Measurements from ENCODE around the gene WNT8A. TPM values are rescaled to one million over a fixed set of nuclear protein-coding genes. Genes with fewer than 3 reads are reported as not detected.

The WNT8A gene
- total RNA-seq, 1 experiment from 2014 or later: not detected

DNA sequence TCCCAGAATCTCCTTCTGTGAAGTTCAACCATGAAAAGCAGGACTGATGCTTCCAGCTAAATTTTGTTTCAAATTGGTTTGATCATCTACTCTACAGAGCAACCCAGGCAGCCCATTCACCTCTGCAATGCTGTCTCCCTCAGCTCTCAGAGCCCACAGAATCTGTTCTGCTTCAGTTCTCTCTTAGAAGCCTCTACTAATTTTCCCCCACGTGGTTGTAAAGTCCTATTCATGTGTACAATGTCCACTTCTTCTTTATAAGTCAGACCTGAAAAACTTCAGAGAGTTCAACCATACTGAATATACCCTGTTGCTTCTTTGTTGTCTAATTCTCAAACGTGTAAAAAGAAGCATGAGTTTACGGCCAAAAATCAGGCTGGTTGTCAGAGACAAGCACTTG lies 29.6 kb upstream of the WNT8A start:
- no TSS peak for BruUV-seq (replicated peaks)
- Histone ChIP-seq H3K4me1 (no peaks in the 10 kb centered on the region), H3K9me3 (no peaks in the 10 kb centered on the region), H3K36me3 (ENCODE audit: control insufficient read depth, insufficient read depth, low read length) (no peaks in the 10 kb centered on the region), H3K27me3 (replicated peaks; ENCODE audit: control insufficient read depth, insufficient read depth, low read length) (no peaks in the 10 kb centered on the region), H3K4me3 (ENCODE audit: low read depth, low read length) (no peak overlapping the region)
- intact Hi-C loops (cut with micrococcal nuclease; ENCODE audit: unreplicated experiment): no loop called here
- no peaks in the 10 kb centered on the region for H3K9me3 Mint-ChIP-seq (ENCODE audit: unreplicated experiment)
- ChIA-PET POLR2A (no interaction called here), CTCF (interaction anchor here (0.9 to 1.6 kb wide), 3 partner anchors 10 to 23 kb away, joined by 3 to 5 read pairs (median 4); no protein-coding TSS in a partner anchor)
- H3K36me3 Mint-ChIP-seq (ENCODE audit: insufficient read depth, unreplicated experiment): no peaks in the 10 kb centered on the region
- peaks cover 11% of the 10 kb centered on the region for H3K4me1 Mint-ChIP-seq (ENCODE audit: low read depth, unreplicated experiment)
- no peak for DNase-seq
- no peaks in the 10 kb centered on the region for H3K27me3 Mint-ChIP-seq (ENCODE audit: insufficient read depth, unreplicated experiment)
- H3K27ac Mint-ChIP-seq (ENCODE audit: unreplicated experiment): no peak overlapping the region
- TF ChIP-seq, protein P1, sequence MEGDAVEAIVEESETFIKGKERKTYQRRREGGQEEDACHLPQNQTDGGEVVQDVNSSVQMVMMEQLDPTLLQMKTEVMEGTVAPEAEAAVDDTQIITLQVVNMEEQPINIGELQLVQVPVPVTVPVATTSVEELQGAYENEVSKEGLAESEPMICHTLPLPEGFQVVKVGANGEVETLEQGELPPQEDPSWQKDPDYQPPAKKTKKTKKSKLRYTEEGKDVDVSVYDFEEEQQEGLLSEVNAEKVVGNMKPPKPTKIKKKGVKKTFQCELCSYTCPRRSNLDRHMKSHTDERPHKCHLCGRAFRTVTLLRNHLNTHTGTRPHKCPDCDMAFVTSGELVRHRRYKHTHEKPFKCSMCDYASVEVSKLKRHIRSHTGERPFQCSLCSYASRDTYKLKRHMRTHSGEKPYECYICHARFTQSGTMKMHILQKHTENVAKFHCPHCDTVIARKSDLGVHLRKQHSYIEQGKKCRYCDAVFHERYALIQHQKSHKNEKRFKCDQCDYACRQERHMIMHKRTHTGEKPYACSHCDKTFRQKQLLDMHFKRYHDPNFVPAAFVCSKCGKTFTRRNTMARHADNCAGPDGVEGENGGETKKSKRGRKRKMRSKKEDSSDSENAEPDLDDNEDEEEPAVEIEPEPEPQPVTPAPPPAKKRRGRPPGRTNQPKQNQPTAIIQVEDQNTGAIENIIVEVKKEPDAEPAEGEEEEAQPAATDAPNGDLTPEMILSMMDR (IDR thresholded peaks at IDR 0.05; ENCODE audit: insufficient read depth in 1 of 2, low read depth in 1 of 2, low read length in 1 of 2, severe bottlenecking in 1 of 2, unreplicated experiment in 1 of 2): no peak
- no peak overlapping the region for H3K4me3 Mint-ChIP-seq (ENCODE audit: unreplicated experiment)

DNA sequence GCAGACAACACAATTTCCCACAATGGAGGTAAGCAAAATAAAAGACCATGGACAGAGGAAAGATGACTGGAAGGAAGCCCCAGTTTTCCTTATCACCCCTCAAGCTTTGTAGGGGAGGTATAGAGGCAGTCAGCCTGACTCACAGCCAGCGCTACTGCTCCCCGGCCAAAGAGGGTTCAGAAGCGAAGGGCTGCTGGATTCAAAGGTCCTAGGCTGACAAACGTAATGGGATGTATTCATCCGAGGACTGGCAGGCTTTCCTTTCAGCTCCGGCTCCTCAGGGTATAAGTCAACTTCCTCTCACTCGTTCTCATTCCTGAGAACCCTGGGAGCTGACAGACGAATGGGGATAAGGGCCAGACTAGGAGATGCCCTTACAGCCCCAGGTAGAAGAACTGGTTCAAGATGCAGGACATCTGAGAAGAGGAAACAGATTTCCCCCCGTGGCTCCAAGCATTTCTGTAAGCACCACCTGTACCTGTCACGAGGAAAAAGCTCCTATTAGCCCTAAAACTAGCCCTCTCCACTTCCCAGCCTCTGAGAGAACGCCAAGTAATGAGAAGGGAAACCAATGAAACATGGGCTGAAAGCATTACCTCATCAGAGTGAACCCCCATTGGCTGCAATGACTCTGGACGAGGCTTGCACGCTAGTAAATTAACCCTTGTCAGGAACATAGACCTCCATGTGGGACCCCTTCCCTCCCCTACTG lies 28.8 kb upstream of the WNT8A start:
- intact Hi-C loops (cut with micrococcal nuclease; ENCODE audit: unreplicated experiment): no loop called here
- Histone ChIP-seq H3K4me1 (no peaks in the 10 kb centered on the region), H3K9me3 (no peaks in the 10 kb centered on the region), H3K36me3 (ENCODE audit: control insufficient read depth, insufficient read depth, low read length) (no peaks in the 10 kb centered on the region; the same call in 1 of the 2 replicates), H3K4me3 (ENCODE audit: low read depth, low read length) (peak overlapping the region; percentile 9; the same call in 1 of the 2 replicates), H3K27me3 (replicated peaks; ENCODE audit: control insufficient read depth, insufficient read depth, low read length) (no peaks in the 10 kb centered on the region)
- Mint-ChIP-seq H3K36me3 (ENCODE audit: insufficient read depth, unreplicated experiment) (no peaks in the 10 kb centered on the region), H3K9me3 (ENCODE audit: unreplicated experiment) (no peaks in the 10 kb centered on the region), H3K4me3 (ENCODE audit: unreplicated experiment) (no peak overlapping the region), H3K27ac (ENCODE audit: unreplicated experiment) (no peak overlapping the region), H3K27me3 (ENCODE audit: insufficient read depth, unreplicated experiment) (no peaks in the 10 kb centered on the region), H3K4me1 (ENCODE audit: low read depth, unreplicated experiment) (peaks cover 11% of the 10 kb centered on the region)
- POLR2A ChIA-PET: no interaction called here
- CTCF ChIA-PET: interaction anchor here (1.6 kb wide), 1 partner anchor 19 kb away, joined by 5 read pairs; no protein-coding TSS in a partner anchor
- TF ChIP-seq, protein P1 (IDR thresholded peaks at IDR 0.05; ENCODE audit: insufficient read depth in 1 of 2, low read depth in 1 of 2, low read length in 1 of 2, severe bottlenecking in 1 of 2, unreplicated experiment in 1 of 2): no peak
- no peak for DNase-seq
- TSS peak; percentile 50 for BruUV-seq (replicated peaks)

DNA sequence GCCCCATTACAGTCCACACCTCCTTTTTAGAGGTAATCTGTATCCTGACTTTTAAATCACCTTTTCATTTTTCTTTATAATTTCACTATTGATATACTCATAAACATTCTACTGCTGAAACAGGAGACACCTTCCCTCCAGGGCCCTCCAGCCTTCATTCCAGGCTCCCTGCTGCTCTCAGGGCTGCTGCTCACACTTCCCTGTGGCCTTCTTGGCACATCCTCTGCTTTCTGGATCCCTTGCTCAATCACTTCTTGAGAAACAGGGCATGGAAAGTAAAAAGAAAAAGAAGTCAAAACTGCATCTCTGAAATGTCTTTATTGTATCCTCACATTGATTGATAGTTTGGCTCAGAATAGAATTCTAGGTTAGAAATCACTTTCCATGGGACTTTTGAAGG lies 19.3 kb upstream of the WNT8A start:
- H3K9me3 Mint-ChIP-seq (ENCODE audit: unreplicated experiment): no peaks in the 10 kb centered on the region
- H3K36me3 ChIP-seq (ENCODE audit: control insufficient read depth, insufficient read depth, low read length): no peaks in the 10 kb centered on the region; the same call in 1 of the 2 replicates
- no peaks in the 10 kb centered on the region for H3K27me3 Mint-ChIP-seq (ENCODE audit: insufficient read depth, unreplicated experiment)
- ChIA-PET POLR2A (no interaction called here), CTCF (interaction anchor here (0.6 to 2.4 kb wide), 12 partner anchors 8 to 1213 kb away, joined by 3 to 36 read pairs (median 4); partner anchors contain the start of gene CDC23)
- BruUV-seq (replicated peaks): no TSS peak
- TF ChIP-seq, protein P1 (IDR thresholded peaks at IDR 0.05; ENCODE audit: insufficient read depth in 1 of 2, low read depth in 1 of 2, low read length in 1 of 2, severe bottlenecking in 1 of 2, unreplicated experiment in 1 of 2): no peak
- intact Hi-C loops (cut with micrococcal nuclease; ENCODE audit: unreplicated experiment): no loop called here
- 0 out of 2 replicates have a peak, but pooled peaks cover 6% of the 10 kb centered on the region for H3K4me1 ChIP-seq
- H3K27me3 ChIP-seq (replicated peaks; ENCODE audit: control insufficient read depth, insufficient read depth, low read length): no peaks in the 10 kb centered on the region
- no peak for DNase-seq
- no peaks in the 10 kb centered on the region for H3K36me3 Mint-ChIP-seq (ENCODE audit: insufficient read depth, unreplicated experiment)
- H3K27ac Mint-ChIP-seq (ENCODE audit: unreplicated experiment): no peak overlapping the region
- no peaks in the 10 kb centered on the region for H3K4me1 Mint-ChIP-seq (ENCODE audit: low read depth, unreplicated experiment)
- H3K4me3 Mint-ChIP-seq (ENCODE audit: unreplicated experiment): no peak overlapping the region
- H3K9me3 ChIP-seq: no peaks in the 10 kb centered on the region
- H3K4me3 ChIP-seq (ENCODE audit: low read depth, low read length): no peak overlapping the region
